Purkinje cell (primary cell): Measurements from ENCODE around the gene HACD4. TPM values are rescaled to one million over a fixed set of nuclear protein-coding genes. Genes with fewer than 3 reads are reported as not detected.

ENCODE experiments used
- polyA plus RNA-seq: library from polyadenylated mRNA; unstranded; fragments of >200 nt; fragmentation: Nextera tagmentation; gene quantifications from 2 replicates; pipeline ENCODE4 v1.2.1, GENCODE V29; 2014

Gene HACD4
- 0.16 and 0.38 TPM in 2 replicates for polyA plus RNA-seq

GRCh38 chr9:21031091-21031807, at the start of gene HACD4:
TSS of gene HACD4 (minus strand) at chr9:21031640. CDS start at chr9:21031590, 50 bp downstream.

GRCh38 chr9:21077781-21078180, 46.3 kb upstream of the HACD4 start, which contains the start of gene IFNB1:
TSS of gene IFNB1 (minus strand) at chr9:21077942. CDS start at chr9:21077869, 73 bp downstream.

Other genes starting within 250 kb of the HACD4 start
- gene IFNB1, start 46.3 kb upstream of the HACD4 start, polyA plus RNA-seq = not detected in 2 replicates
- gene IFNW1, start 110.2 kb upstream of the HACD4 start, polyA plus RNA-seq = 0.54 TPM in 1 of 2 replicates, not detected in the other
- not detected in 2 replicates for gene IFNA21, start 135.0 kb upstream of the HACD4 start, polyA plus RNA-seq
- gene IFNA4, start 155.9 kb upstream of the HACD4 start, polyA plus RNA-seq = not detected in 2 replicates
- not detected in 2 replicates for gene IFNA7, start 170.6 kb upstream of the HACD4 start, polyA plus RNA-seq
- gene IFNA10, start 175.5 kb upstream of the HACD4 start, polyA plus RNA-seq = not detected in 2 replicates
- gene IFNA16, start 185.7 kb upstream of the HACD4 start, polyA plus RNA-seq = not detected in 2 replicates
- not detected in 2 replicates for gene IFNA17, start 196.6 kb upstream of the HACD4 start, polyA plus RNA-seq
- not detected in 2 replicates for gene IFNA14, start 208.4 kb upstream of the HACD4 start, polyA plus RNA-seq